PFSK-1 (cell line): ENCODE measurements around the gene ADD3.

ENCODE experiments used
- FOXP2 ChIP-seq: optimal IDR thresholded peaks from 2 replicates; pipeline ENCODE3; 2011; ENCODE audit warnings: borderline replicate concordance, control low read depth, inconsistent platforms; ENCODE audit not compliant: insufficient read depth; ENCODE audit errors: extremely low read length, extremely low read depth
- POLR2AphosphoS5 ChIP-seq: IDR thresholded peaks from 2 replicates; pipeline ENCODE4 v1.6.1; 2012; ENCODE audit warnings: low read depth, mild to moderate bottlenecking, control low read depth, low read length, moderate library complexity
- REST ChIP-seq, 2 experiments: IDR thresholded peaks; 2 replicates each; pipeline versions ENCODE4 v1.6.1 to v1.8.0; 2011 to 2012; ENCODE audit warnings: low read depth in 2 of 2, low read length in 2 of 2, control low read depth in 1 of 2, inconsistent platforms in 1 of 2, mild to moderate bottlenecking in 1 of 2, moderate library complexity in 1 of 2; ENCODE audit not compliant: insufficient read depth in 1 of 2
- SIN3A ChIP-seq: IDR thresholded peaks from 2 replicates; pipeline ENCODE4 v1.6.1; 2012; ENCODE audit warnings: mild to moderate bottlenecking, low read length, moderate library complexity, borderline replicate concordance; ENCODE audit not compliant: insufficient read depth
- TAF1 ChIP-seq: IDR thresholded peaks from 2 replicates; pipeline ENCODE4 v1.6.1; 2012; ENCODE audit warnings: low read length, control low read depth, borderline replicate concordance; ENCODE audit not compliant: insufficient read depth

ADD3 gene

GRCh38 chr10:109982812-109983211 lies 25.0 kb upstream of the ADD3 start:
- TF ChIP-seq SIN3A (no peak), TAF1 (no peak), FOXP2 (no peak), POLR2AphosphoS5 (no peak), REST (IDR thresholded peaks at IDR 0.05; ENCODE audit: insufficient read depth in 1 of 2, low read depth in 2 of 2, low read length in 2 of 2) (no peak)

- TF ChIP-seq TAF1 (no peak), REST (IDR thresholded peaks at IDR 0.05; ENCODE audit: insufficient read depth in 1 of 2, low read depth in 2 of 2, low read length in 2 of 2) (no peak)
Observed at GRCh38 chr10:109984013-109984412, 23.8 kb upstream of the ADD3 start.

- TF ChIP-seq SIN3A (no peak), TAF1 (no peak), FOXP2 (no peak), REST (IDR thresholded peaks at IDR 0.05; ENCODE audit: insufficient read depth in 1 of 2, low read depth in 2 of 2, low read length in 2 of 2) (no peak), POLR2AphosphoS5 (no peak)
Observed at GRCh38 chr10:109987452-109988211, 20.2 kb upstream of the ADD3 start.

GRCh38 chr10:109988212-109988596 lies 19.6 kb upstream of the ADD3 start:
- TF ChIP-seq REST (IDR thresholded peaks at IDR 0.05; ENCODE audit: insufficient read depth in 1 of 2, low read depth in 2 of 2, low read length in 2 of 2) (no peak), SIN3A (no peak), FOXP2 (no peak), POLR2AphosphoS5 (no peak), TAF1 (no peak)

- TF ChIP-seq FOXP2, result no peak
- no peak for TF ChIP-seq TAF1
- no peak for TF ChIP-seq SIN3A
- no peak for TF ChIP-seq REST (IDR thresholded peaks at IDR 0.05; ENCODE audit: insufficient read depth in 1 of 2, low read depth in 2 of 2, low read length in 2 of 2)
- TF ChIP-seq POLR2AphosphoS5, result no peak
Observed at GRCh38 chr10:109991266-109991855, 16.4 kb upstream of the ADD3 start.
